Measurements from ENCODE around the gene ITCH. TPM values are rescaled to one million over a fixed set of nuclear protein-coding genes. Genes with fewer than 3 reads are reported as not detected.
"Not testable (repeated sequence)": the region's sequence is repeated elsewhere in the genome, so short reads cannot be mapped to it uniquely, and the experiment has no call there.

Gene ITCH
- total RNA-seq, 2 experiments from 2014 or later: 26.1 to 36.8 TPM

DNA sequence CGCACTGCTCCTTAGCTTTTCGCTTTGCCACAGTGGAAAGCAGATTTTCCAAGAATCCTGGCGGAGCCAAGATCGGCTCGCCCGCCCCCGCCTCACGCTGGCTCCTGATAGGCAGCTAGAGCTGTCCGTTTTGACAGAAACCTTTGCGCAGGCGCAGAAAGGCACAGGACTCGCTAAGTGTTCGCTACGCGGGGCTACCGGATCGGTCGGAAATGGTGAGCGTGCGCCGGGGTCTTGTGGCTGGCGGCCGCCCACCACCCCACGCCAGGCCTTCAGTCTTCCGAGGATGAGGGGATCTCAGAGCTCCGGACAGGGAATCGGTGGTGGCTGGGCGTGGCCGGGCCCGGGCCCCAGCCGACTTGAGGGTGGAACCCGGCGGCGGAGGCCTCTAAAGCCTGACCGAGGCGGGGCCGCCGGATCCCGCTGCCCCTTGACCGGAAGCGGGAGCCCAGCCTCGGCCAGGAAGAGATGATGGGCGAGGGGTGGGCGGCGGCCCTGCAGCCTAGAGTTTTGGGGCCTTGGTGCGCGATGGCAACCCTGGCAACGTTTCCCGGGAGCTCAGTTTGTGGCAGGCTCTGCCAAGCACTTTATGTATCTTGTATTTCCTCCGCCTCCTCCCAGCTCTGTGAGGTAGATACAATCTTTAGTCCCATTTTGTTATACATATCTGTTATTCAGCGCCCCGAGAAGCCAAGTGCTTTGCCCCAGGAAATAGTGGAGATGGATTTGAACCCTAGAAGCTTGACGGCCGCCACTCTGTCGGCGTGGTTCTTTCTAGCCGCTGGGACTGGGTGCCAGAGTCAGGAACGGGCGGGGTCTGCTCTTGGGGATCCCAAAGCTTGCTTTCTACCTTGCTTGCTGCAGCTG lies 153.4 kb downstream of the ITCH start, which contains the start of gene DYNLRB1:
Gene DYNLRB1 (plus strand): TSS at position 176 of the 867 bp plus-strand sequence. CDS start 37 bp downstream, at position 213.
- Histone ChIP-seq H4K20me1 (ENCODE audit: insufficient read depth, low read length) (no peaks in the 10 kb centered on the region), H3K4me1 (ENCODE audit: insufficient read depth, low read length, poor library complexity, severe bottlenecking) (peaks cover 19% of the 10 kb centered on the region), H3K4me2 (ENCODE audit: low read length) (peak within 1 kb of the TSS; percentile 95), H3K36me3 (ENCODE audit: insufficient read depth, low read length) (peaks cover 9% of the 10 kb centered on the region; the same call in 1 of the 2 replicates), H3K9me2 (ENCODE audit: insufficient read depth, low read length) (no peaks in the 10 kb centered on the region), H2AFZ (ENCODE audit: low read length) (peak within 1 kb of the TSS; percentile 93), H3K4me3 (ENCODE audit: low read depth, low read length, poor library complexity, severe bottlenecking) (peak within 1 kb of the TSS; percentile 99), H3K79me2 (ENCODE audit: insufficient read depth, low read depth, low read length) (peaks cover 28% of the 10 kb centered on the region), H3K9me3 (ENCODE audit: low read length) (no peaks in the 10 kb centered on the region), H3K27ac (ENCODE audit: low read depth, low read length, poor library complexity, severe bottlenecking) (peak within 1 kb of the TSS; percentile 29)
- peak; percentile 99 for DNase-seq (ENCODE audit: low spot score)
- CTCF ChIA-PET (ENCODE audit: unreplicated experiment): interaction anchor here (1.5 to 2.4 kb wide), 2 partner anchors 8 to 204 kb away, joined by 3 to 11 read pairs; no protein-coding TSS in a partner anchor
- BruUV-seq (replicated peaks): TSS peak; percentile 59
- intact Hi-C loops (cut with micrococcal nuclease; ENCODE audit: unreplicated experiment): loop anchor here (2.0 kb wide), 1 partner anchor 214 kb away; the partner anchor contains the start of gene AHCY
- POLR2A ChIA-PET: interaction anchor here (0.5 to 1.5 kb wide), 10 partner anchors 14 to 1611 kb away, joined by 3 to 7 read pairs (median 4); no protein-coding TSS in a partner anchor
- TF ChIP-seq, protein P1, sequence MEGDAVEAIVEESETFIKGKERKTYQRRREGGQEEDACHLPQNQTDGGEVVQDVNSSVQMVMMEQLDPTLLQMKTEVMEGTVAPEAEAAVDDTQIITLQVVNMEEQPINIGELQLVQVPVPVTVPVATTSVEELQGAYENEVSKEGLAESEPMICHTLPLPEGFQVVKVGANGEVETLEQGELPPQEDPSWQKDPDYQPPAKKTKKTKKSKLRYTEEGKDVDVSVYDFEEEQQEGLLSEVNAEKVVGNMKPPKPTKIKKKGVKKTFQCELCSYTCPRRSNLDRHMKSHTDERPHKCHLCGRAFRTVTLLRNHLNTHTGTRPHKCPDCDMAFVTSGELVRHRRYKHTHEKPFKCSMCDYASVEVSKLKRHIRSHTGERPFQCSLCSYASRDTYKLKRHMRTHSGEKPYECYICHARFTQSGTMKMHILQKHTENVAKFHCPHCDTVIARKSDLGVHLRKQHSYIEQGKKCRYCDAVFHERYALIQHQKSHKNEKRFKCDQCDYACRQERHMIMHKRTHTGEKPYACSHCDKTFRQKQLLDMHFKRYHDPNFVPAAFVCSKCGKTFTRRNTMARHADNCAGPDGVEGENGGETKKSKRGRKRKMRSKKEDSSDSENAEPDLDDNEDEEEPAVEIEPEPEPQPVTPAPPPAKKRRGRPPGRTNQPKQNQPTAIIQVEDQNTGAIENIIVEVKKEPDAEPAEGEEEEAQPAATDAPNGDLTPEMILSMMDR (conservative IDR thresholded peaks at IDR 0.05; ENCODE audit: low read length): no peak
- TF ChIP-seq EZH2phosphoT487 (IDR thresholded peaks at IDR 0.05; ENCODE audit: borderline replicate concordance, low read depth, low read length): no peak

DNA sequence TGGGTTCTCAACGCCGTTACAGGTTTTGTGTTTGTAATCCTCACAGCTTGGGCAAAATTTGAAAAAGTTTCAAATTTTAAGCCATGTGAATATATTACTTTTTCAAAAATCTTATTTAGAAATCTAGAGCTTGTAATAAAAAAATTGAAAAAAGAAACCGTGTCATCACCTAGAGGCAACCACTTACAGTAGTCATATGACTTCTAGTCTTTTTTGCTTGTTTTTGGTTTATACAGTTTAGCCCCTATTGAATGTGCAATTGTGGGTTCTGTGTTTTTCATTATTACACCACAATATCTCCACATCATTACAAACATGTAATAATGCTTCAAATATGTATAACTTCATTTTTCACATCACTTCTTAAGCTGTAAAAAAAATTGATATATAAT lies 154.0 kb downstream of the ITCH start:
- Histone ChIP-seq H3K79me2 (ENCODE audit: insufficient read depth, low read depth, low read length) (peaks cover 28% of the 10 kb centered on the region), H3K36me3 (ENCODE audit: insufficient read depth, low read length) (peaks cover 9% of the 10 kb centered on the region; the same call in 1 of the 2 replicates), H3K9me3 (ENCODE audit: low read length) (no peaks in the 10 kb centered on the region), H3K4me1 (ENCODE audit: insufficient read depth, low read length, poor library complexity, severe bottlenecking) (peaks cover 19% of the 10 kb centered on the region), H3K4me3 (ENCODE audit: low read depth, low read length, poor library complexity, severe bottlenecking) (peak overlapping the region; percentile 99), H4K20me1 (ENCODE audit: insufficient read depth, low read length) (no peaks in the 10 kb centered on the region), H2AFZ (ENCODE audit: low read length) (peak overlapping the region; percentile 93), H3K9me2 (ENCODE audit: insufficient read depth, low read length) (no peaks in the 10 kb centered on the region), H3K27ac (ENCODE audit: low read depth, low read length, poor library complexity, severe bottlenecking) (peak overlapping the region; percentile 29), H3K4me2 (ENCODE audit: low read length) (peak overlapping the region; percentile 95)
- TF ChIP-seq, protein P1 (conservative IDR thresholded peaks at IDR 0.05; ENCODE audit: low read length): no peak
- TF ChIP-seq EZH2phosphoT487 (IDR thresholded peaks at IDR 0.05; ENCODE audit: borderline replicate concordance, low read depth, low read length): no peak
- CTCF ChIA-PET (ENCODE audit: unreplicated experiment): interaction anchor here (2.4 kb wide), 1 partner anchor 204 kb away, joined by 11 read pairs; no protein-coding TSS in a partner anchor
- BruUV-seq (replicated peaks): no TSS peak
- POLR2A ChIA-PET: interaction anchor here (0.5 to 1.5 kb wide), 6 partner anchors 53 to 1612 kb away, joined by 3 to 7 read pairs (median 4); no protein-coding TSS in a partner anchor
- intact Hi-C loops (cut with micrococcal nuclease; ENCODE audit: unreplicated experiment): loop anchor here (2.0 kb wide), 1 partner anchor 214 kb away; the partner anchor contains the start of gene AHCY
- no peak for DNase-seq (ENCODE audit: low spot score)

DNA sequence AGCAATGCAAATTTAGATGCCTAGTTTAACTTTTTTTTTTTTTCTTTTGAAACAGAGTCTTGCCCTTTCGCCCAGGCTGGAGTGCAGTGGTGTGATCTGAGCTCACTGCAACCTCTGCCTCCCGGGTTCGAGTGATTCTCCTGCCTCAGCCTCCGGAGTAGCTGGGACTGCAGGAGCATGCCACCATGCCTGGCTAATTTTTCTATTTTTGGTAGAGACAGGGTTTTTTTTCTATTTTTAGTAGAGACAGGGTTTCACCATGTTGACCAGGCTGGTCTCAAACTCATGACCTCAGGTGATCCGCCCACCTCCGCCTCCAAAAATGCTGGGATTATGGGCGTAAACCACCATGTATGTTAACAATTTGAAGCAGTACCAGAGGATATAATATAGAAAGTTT lies 155.8 kb downstream of the ITCH start:
- POLR2A ChIA-PET: interaction anchor here (0.6 to 0.7 kb wide), 3 partner anchors 23 to 398 kb away, joined by 3 to 4 read pairs (median 4); no protein-coding TSS in a partner anchor
- H2AFZ ChIP-seq (ENCODE audit: low read length); H3K4me2 ChIP-seq (ENCODE audit: low read length); BruUV-seq (replicated peaks); H3K9me3 ChIP-seq (ENCODE audit: low read length); H3K4me3 ChIP-seq (ENCODE audit: low read depth, low read length, poor library complexity, severe bottlenecking); H3K36me3 ChIP-seq (ENCODE audit: insufficient read depth, low read length); intact Hi-C loops (cut with micrococcal nuclease; ENCODE audit: unreplicated experiment); H3K27ac ChIP-seq (ENCODE audit: low read depth, low read length, poor library complexity, severe bottlenecking); DNase-seq (ENCODE audit: low spot score); H3K9me2 ChIP-seq (ENCODE audit: insufficient read depth, low read length); CTCF ChIA-PET (ENCODE audit: unreplicated experiment); H4K20me1 ChIP-seq (ENCODE audit: insufficient read depth, low read length): not testable (repeated sequence)
- Histone ChIP-seq H3K79me2 (ENCODE audit: insufficient read depth, low read depth, low read length) (peaks cover 28% of the 10 kb centered on the region), H3K4me1 (ENCODE audit: insufficient read depth, low read length, poor library complexity, severe bottlenecking) (peaks cover 25% of the 10 kb centered on the region)

DNA sequence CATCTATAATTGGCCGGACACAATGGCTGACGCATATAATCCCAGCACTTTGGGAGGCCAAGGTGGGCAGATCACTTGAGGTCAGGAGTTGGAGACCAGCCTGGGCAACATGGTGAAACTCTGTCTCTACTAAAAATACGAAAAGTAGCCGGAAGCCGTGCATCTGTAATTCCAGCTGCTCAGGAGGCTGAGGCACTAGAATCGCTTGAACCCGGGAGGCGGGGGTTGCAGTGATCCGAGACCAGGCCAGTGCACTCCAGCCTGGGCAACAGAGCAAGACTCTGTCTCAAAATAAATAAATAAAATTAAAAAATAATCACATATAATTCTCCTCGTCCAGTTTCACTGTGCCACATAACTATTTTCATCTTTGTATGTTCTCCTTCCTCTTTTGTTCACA lies 156.8 kb downstream of the ITCH start:
- H2AFZ ChIP-seq (ENCODE audit: low read length); BruUV-seq (replicated peaks); H3K36me3 ChIP-seq (ENCODE audit: insufficient read depth, low read length); CTCF ChIA-PET (ENCODE audit: unreplicated experiment); H3K4me3 ChIP-seq (ENCODE audit: low read depth, low read length, poor library complexity, severe bottlenecking); H3K9me3 ChIP-seq (ENCODE audit: low read length); DNase-seq (ENCODE audit: low spot score); H3K4me2 ChIP-seq (ENCODE audit: low read length); H3K9me2 ChIP-seq (ENCODE audit: insufficient read depth, low read length); H4K20me1 ChIP-seq (ENCODE audit: insufficient read depth, low read length); H3K27ac ChIP-seq (ENCODE audit: low read depth, low read length, poor library complexity, severe bottlenecking): not testable (repeated sequence)
- intact Hi-C loops (cut with micrococcal nuclease; ENCODE audit: unreplicated experiment): loop anchor here (5.0 kb wide), 1 partner anchor 328 kb away; no protein-coding TSS in a partner anchor
- POLR2A ChIA-PET: interaction anchor here (0.6 kb wide), 2 partner anchors 399 to 1540 kb away, joined by 3 to 4 read pairs; no protein-coding TSS in a partner anchor
- Histone ChIP-seq H3K4me1 (ENCODE audit: insufficient read depth, low read length, poor library complexity, severe bottlenecking) (peaks cover 23% of the 10 kb centered on the region), H3K79me2 (ENCODE audit: insufficient read depth, low read depth, low read length) (peaks cover 28% of the 10 kb centered on the region)
